GM12801 (cell line): ENCODE data around the gene NPTN.

Experiments
- CTCF ChIP-seq: IDR thresholded peaks from one replicate; pipeline ENCODE4 v1.5.1; 2011; ENCODE audit warnings: control low read depth; ENCODE audit not compliant: insufficient read length; ENCODE audit errors: extremely low read depth

Gene NPTN

DNA sequence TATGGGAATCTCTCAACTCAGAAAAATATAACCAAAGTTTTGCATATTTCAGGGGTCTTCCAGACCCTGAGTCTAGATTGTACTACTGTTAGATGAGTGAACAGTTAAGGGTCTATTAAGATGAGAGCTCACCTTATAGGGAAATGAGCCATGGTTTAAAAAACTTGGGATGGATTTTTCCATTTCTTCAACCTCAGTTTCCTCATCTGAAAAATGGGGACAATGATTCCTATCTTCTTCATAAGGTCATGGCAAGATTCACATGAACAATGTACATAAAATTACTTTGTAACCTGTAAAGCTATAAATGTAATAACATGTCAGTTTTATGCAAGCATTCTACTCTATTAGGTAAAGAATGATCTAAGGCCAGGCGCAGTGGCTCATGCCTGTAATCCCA is 28.7 kb downstream of the NPTN start:
- TF ChIP-seq CTCF, result no peak

GRCh38 chr15:73602992-73603391 is 30.2 kb downstream of the NPTN start:
- TF ChIP-seq CTCF, result no peak

DNA sequence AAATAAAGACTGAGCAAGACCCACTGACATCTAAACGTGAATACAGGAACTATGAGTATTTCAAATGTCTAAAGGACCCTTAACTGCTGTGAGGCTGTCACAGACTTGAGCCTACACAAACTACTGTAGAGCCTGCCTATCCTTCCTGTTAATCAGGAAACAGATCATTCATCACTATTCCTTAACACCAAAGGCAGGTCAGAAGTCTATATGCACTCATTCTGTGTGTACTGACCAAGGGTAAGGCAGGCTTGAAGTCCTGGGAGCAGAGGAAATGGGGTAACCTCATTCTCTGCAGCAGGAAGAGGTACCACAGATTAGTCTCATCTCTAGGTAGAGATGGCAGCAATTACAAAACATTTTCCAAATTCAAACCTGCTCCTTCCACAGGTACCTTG is 30.7 kb downstream of the NPTN start:
- TF ChIP-seq CTCF, result no peak

DNA sequence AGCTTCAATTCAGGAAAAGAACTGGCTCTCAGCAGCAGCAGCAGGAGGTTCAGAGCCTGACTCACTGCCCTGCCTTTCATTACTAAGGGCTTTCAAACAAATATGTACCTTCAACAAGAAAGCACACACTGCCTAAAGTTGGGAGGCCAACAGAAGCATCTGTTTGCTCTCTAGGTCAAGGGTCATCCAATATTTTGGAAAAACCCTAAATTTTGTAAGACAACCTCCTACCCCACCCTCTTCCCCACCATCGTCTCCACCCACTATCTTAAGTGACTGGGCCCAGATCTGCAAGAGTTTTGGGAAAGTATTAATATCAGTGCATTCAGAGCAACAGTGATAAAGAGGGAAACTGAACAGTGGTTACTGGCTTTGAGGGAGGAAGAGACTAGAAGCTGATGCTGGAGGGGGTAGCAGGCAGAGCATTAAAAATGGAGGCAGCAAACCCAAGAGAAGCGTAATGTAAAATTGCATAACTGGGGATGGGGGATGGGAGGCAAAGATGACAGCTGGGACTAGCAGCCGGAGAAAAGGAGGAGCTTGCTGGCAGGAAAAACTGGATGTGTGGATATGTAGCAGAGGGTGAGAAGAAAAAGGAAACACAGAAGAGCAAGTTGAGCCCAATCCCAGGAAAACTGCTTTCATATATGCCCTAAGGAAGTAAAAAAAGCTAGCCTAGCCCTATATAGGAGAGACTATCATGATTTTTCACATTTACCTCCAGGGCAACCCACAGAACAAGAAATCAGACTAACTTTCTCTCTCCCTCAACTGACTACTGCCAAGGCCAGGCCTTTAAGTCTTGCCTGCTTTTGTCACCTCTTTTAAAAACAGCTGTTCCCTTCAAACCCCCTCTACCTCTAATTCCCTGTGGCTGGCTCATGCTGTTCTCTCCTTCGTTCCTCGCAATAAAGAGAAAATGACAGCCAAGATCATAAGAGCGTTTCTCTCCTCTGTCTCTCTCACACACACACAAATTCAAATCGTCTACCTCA is 31.4 kb downstream of the NPTN start:
- no peak for TF ChIP-seq CTCF

- TF ChIP-seq CTCF, result no peak
Measured at GRCh38 chr15:73600413-73601335, 32.5 kb downstream of the NPTN start.

- no peak for TF ChIP-seq CTCF
Measured at GRCh38 chr15:73599934-73600333, 33.3 kb downstream of the NPTN start.

DNA sequence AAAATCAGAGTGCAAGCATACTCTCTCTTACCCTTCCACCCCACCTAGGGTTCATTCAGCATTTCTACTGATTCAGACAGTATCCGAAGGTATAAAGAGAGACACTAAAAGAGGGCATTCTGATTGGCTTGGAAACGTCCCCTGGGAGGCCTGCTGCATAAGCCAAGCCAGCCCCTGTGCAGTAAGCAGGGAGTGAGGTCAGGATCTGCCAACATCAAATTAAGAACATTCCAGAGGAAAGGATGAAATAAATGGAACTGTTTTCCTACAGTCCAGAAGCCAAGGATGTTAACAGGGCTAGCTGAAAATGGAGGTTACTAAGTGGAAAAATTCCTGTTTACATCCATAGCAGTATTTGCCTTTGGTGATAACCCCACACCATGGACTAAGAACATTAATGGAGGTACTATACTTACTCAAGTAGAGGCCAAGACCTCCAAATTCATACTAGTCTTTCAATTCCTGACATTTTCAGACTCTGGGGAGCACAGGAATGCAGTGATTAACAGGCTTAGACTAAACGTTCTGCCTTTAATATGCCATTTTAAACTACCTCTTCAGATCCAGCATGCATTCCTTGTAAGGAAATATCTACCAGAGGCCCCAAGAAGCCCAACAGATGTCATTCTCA is 34.5 kb downstream of the NPTN start:
- TF ChIP-seq CTCF, result no peak
